Muscle of back (tissue), 11 donors: Measurements from ENCODE around the gene CTSH. TPM values are rescaled to one million over a fixed set of nuclear protein-coding genes. Genes with fewer than 3 reads are reported as not detected.
"Not testable (repeated sequence)": the region's sequence is repeated elsewhere in the genome, so short reads cannot be mapped to it uniquely, and the experiment has no call there.

Experiments
- DNase-seq, 3 donors: peaks; one replicate each; pipeline versions ENCODE4 v3.0.0 to v3.0.0-alpha.2; 2013
- polyA plus RNA-seq, 10 donors: library from polyadenylated mRNA; unstranded; fragments of 120-200 nt; gene quantifications; one replicate each; pipeline ENCODE4 v1.2.1, GENCODE V29; 2013; ENCODE audit not compliant: insufficient read length in 10 of 10

The CTSH gene
- polyA plus RNA-seq, 10 donors = 17.7 to 38.0 (median 25.2) TPM

DNA sequence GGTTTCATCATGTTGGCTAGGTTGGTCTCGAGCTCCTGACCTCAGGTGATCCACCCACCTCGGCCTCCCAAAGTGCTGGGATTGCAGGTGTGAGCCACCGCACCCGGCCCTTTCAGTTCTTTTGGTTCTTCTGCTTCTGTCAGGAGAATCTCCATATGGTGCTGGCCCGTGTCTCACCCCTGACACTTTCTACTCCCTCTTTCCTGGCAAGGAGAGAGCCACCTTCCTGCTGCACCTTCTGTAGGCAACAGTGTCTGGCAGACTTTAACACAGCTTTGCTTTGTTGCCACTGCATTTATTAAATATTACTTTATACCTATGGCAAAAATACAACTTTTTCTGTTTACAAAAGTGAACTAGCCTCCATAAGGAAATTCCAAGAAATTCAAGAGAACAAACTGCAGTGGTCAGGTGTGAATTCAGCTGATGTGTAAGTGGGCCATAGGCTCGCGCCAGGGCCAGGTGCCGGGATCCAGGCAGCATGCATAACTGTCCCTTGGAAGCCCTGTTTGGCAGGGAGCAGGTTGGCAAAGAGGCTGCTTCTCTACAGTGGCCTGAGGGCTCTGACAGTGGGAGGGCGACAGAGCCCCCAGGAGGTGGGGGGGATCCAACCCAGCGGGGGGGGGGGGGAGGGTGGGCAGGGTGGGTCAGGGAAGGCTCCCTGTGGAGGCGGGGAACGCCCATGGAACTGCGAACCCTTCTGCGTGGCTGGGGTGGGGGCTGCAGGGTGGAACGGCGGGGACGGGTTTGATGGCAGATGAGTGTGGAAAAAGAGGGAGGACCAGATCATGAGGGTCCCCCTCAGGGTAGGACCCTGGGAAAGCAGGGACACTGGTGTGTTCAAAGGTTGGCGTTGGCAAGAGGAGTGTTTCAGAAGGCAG lies 21.1 kb downstream of the CTSH start:
- no peak for DNase-seq

- no peak for DNase-seq
These were observed 21.8 kb downstream of the CTSH start for GRCh38 chr15:78923015-78923414.

- DNase-seq = peak in 2 of 3 donors; percentile 63 to 87
These were observed 22.3 kb downstream of the CTSH start for GRCh38 chr15:78922527-78922926.

DNA sequence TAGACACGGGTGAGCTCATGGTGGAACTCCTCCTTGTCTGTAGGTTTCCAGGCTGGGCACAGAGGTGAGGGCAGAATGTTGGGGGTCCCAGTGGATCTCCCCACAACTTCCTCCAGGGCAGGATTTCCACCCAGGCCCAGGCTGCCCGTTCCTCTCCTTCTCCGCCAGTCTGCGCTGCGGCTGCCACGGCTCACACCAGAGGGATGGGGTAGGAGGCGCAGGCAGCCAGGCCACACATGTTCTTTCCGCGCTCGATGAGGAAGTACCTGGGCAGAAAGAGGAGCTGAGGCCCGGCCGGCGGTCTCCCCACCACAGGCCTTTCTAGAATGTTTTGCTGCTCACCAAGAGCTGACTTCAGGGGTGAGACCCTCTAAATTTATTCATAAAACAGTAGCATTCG lies 22.9 kb downstream of the CTSH start:
- DNase-seq = no peak

- no peak for DNase-seq
These were observed 23.3 kb downstream of the CTSH start for GRCh38 chr15:78921517-78921916.

DNA sequence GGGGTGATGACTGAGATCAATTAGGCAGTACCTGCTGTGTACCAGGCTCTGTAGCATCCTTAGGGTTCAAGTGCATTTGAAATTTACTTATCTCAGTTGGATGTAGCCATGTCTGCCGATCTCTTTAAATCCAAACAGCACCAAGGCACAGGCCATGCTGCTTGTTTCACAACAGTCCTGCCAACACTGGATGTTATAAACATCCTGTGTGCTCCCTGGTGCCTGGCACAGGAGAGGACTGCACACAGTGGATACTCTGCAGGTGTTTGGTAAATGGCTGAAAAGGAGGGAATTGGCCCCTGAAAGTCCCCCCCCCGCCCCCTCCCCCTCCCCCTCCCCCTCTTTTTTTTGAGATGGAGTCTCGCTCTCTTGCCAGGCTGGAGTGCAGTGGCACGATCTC lies 27.0 kb downstream of the CTSH start:
- no peak for DNase-seq

DNA sequence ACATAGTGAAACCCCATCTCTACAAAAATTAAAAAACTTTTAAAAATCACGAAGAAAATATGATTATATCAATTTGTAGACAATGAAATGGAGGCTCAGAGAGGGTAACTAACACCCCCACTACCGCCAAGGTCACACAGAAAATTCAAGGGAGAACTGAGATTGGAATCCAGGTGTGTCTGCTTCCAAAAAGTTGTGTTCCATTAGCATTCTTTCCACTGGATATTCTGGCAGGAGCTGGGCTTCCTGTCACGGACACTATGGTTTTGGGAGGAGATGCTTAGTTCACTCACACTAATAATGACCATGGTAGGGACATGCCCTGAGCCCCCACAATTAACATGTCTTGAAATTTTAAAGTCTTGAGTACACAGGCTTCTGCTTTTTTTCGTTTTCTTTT lies 28.8 kb downstream of the CTSH start:
- DNase-seq = peak in 1 of 3 donors; percentile 61

- peak in 2 of 3 donors; percentile 52 to 71 for DNase-seq
These were observed 29.3 kb downstream of the CTSH start for GRCh38 chr15:78915341-78916087.

GRCh38 chr15:78914027-78914764 lies 30.6 kb downstream of the CTSH start:
- DNase-seq = peak in 1 of 3 donors; percentile 48

- DNase-seq = no peak
These were observed 31.8 kb downstream of the CTSH start for GRCh38 chr15:78913012-78913411.

DNA sequence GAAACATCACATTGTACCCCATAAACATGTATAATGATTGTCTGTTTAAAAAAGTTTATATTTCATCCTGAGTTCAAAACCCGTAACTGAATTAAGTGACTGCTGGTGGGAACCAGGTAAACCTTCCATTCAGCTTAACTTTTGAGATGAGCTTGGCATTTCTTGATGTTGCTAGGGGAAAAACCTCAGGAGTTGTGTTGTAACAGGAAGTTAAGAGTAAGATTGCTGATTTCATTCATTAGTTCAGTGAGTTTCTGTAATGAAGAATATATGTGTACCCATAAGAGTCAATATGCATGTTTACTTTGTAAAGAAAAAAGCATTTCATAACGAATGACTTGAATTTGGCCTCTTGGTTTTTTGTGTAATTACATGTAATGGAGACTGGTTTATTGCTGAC lies 32.5 kb downstream of the CTSH start:
- DNase-seq = no peak

DNA sequence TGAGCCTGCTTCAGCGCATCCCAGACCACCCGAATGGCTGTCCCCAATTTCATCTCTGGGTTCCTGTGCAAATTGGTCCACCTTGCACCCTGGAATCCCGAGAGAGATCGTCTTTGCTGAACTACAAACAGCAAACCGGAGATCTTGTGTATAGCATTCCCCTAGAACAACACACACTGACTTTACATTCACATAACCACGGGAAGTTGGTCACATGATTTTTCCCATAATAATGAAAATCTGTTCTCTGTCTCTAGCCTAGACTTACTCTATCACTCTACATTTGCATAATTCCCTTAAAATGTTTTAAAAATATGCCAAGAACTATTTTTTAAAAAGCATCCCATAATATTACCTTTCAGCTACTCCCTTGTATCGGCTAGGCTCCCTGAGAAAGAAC lies 34.6 kb downstream of the CTSH start:
- no peak for DNase-seq

DNA sequence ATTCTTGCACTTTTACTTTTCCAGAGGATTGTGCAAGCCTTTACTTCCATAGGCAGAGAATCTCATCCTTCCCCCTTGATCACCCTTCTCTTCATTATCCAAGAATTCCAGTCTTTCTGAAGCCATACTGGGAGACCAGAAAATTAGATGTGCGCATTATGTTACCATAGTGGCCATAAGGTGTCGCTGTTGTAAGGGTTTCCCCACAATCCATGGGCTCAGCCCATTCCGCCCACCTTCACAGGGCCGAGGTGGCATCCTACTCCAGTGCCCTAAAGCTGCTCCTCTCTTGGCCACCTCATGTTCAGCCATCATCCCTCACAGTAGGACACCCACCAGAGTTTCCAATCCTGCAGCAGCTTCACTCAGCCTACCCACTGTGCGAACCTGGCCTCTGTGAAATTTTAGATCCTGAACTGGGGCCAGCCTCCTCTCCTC lies 35.0 kb downstream of the CTSH start:
- DNase-seq = peak in 1 of 3 donors; percentile 66

- DNase-seq = no peak
These were observed 35.6 kb downstream of the CTSH start for GRCh38 chr15:78909160-78909695.

- peak in 1 of 3 donors; percentile 12 for DNase-seq
These were observed 37.3 kb downstream of the CTSH start for GRCh38 chr15:78907577-78907976.

- peak in 1 of 3 donors; percentile 71 for DNase-seq
These were observed 38.6 kb downstream of the CTSH start for GRCh38 chr15:78906316-78906620.

- DNase-seq = no peak
These were observed 40.1 kb downstream of the CTSH start for GRCh38 chr15:78904599-78905358.

- not testable (repeated sequence) for DNase-seq
These were observed 42.4 kb downstream of the CTSH start for GRCh38 chr15:78902281-78903032.

DNA sequence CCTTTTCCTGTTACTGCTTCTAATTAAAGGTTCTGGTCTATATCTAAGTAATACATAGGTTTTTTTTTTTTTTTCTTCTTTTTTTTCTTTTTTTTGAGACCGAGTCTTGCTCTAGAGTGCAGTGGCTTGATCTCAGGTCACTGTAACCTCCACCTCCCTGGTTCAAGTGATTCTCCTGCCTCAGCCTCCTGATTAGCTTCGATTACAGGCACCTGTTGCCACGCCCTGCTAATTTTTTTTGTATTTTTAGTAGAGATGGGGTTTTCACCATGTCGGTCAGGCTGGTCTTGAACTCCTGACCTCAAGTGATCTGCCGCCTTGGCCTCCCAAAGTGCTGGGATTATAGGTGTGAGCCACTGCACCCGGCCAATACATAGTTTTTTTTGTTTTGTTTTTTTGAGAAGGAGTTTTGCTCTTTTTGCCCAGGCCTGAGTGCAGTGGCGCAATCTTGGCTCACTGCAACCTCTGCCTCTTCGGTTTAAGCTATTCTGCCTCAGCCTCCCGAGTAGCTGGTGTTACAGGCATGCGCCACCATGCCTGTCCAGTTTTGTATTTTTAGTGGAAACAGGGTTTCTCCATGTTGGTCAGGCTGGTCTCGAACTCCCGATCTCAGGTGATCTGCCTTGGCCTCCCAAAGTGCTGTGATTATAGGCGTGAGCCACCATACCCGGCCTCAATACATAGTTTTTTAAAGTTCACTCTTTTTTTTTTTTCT lies 43.9 kb downstream of the CTSH start:
- not testable (repeated sequence) for DNase-seq

DNA sequence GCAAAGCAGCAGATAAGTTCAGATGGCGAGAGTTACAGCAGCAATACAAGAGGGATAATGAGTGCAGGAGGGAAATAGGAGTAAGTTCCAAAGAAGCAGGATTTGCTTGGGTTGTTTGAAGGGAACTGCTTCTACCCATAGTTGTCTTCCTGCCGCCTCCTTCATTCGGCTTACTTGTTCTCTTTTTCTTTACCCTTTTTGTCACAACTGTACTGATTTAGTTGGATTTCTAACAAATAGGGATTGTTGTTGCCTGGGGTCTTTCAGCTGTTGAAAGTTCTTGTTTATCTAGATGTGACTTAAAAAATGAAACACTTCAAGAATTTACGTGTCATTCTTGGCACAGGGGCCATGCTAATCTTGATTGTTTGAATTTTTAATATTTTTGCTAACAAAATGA lies 46.3 kb downstream of the CTSH start:
- no peak for DNase-seq
